Large intestine (tissue), 12 donors: ENCODE measurements around the gene ATXN7L3. TPM values are rescaled to one million over a fixed set of nuclear protein-coding genes. Genes with fewer than 3 reads are reported as not detected.
A peak's percentile ranks its signal among the peaks of the same experiment; 100 is the strongest.
"Not testable (repeated sequence)": the region's sequence is repeated elsewhere in the genome, so short reads cannot be mapped to it uniquely, and the experiment has no call there.

Experiments
- DNase-seq, 2 donors: peaks; one replicate each; pipeline versions ENCODE4 v3.0.0 to v3.0.0-alpha.2; 2013
- H3K27ac ChIP-seq: one replicate; pipeline ENCODE4 v1.5.1; 2013; ENCODE audit warnings: low read length
- H3K27me3 ChIP-seq: 2 replicates; pipeline ENCODE4 v1.6.1; 2013; ENCODE audit warnings: low read length; ENCODE audit not compliant: control insufficient read depth, insufficient read depth
- H3K36me3 ChIP-seq: 2 replicates; pipeline ENCODE4 v1.6.1; 2013; ENCODE audit warnings: low read length; ENCODE audit not compliant: control insufficient read depth, insufficient read depth
- H3K4me1 ChIP-seq: one replicate; pipeline ENCODE4 v1.6.1; 2013; ENCODE audit warnings: low read length; ENCODE audit not compliant: control insufficient read depth, insufficient read depth
- H3K4me3 ChIP-seq: one replicate; pipeline ENCODE4 v1.5.1; 2013; ENCODE audit warnings: low read length
- H3K9me3 ChIP-seq: one replicate; pipeline ENCODE4 v1.6.1; 2013; ENCODE audit warnings: mild to moderate bottlenecking, low read depth, low read length, moderate library complexity; ENCODE audit not compliant: control insufficient read depth
- WGBS: methylation state at CpG from one replicate; pipeline ENCODE4 v1.1.5; 2013; ENCODE audit warnings: low lambda C conversion rate; ENCODE audit not compliant: insufficient coverage; 5-methylcytosine and 5-hydroxymethylcytosine counted together
- long read RNA-seq, 11 donors: transcript quantifications; one replicate each; lab custom pipeline, GENCODE V29; 2026
- polyA plus RNA-seq: library from polyadenylated mRNA; unstranded; fragments of 120-200 nt; gene quantifications from one replicate; pipeline ENCODE4 v1.2.1, GENCODE V29; 2013

The ATXN7L3 gene, protein sequence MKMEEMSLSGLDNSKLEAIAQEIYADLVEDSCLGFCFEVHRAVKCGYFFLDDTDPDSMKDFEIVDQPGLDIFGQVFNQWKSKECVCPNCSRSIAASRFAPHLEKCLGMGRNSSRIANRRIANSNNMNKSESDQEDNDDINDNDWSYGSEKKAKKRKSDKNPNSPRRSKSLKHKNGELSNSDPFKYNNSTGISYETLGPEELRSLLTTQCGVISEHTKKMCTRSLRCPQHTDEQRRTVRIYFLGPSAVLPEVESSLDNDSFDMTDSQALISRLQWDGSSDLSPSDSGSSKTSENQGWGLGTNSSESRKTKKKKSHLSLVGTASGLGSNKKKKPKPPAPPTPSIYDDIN
- 47.8 TPM for polyA plus RNA-seq
- long read RNA-seq, donor 1, partial matches to known transcripts: 0 of 1 reads
- long read RNA-seq, donor 1, other reads (novel, unspliced or antisense): 0 of 1 reads
- long read RNA-seq, donor 2, partial matches to known transcripts: 0 of 4 reads
- long read RNA-seq, donor 2, other reads (novel, unspliced or antisense): 0 of 4 reads
- long read RNA-seq, donor 3: 0 reads
- long read RNA-seq, donor 4: 0 reads
- long read RNA-seq, donor 5: 0 reads
- long read RNA-seq, donor 6, partial matches to known transcripts: 0 of 4 reads
- long read RNA-seq, donor 6, other reads (novel, unspliced or antisense): 0 of 4 reads
- long read RNA-seq, donor 7, partial matches to known transcripts: 0 of 1 reads
- long read RNA-seq, donor 7, other reads (novel, unspliced or antisense): 0 of 1 reads
- long read RNA-seq, donor 8, partial matches to known transcripts: 0 of 1 reads
- long read RNA-seq, donor 8, other reads (novel, unspliced or antisense): 0 of 1 reads
- long read RNA-seq, donor 9, partial matches to known transcripts: 0 of 1 reads
- long read RNA-seq, donor 9, other reads (novel, unspliced or antisense): 0 of 1 reads
- long read RNA-seq, donor 10, partial matches to known transcripts: 0 of 3 reads
- long read RNA-seq, donor 10, other reads (novel, unspliced or antisense): 0 of 3 reads
- long read RNA-seq, donor 11: 0 reads

DNA sequence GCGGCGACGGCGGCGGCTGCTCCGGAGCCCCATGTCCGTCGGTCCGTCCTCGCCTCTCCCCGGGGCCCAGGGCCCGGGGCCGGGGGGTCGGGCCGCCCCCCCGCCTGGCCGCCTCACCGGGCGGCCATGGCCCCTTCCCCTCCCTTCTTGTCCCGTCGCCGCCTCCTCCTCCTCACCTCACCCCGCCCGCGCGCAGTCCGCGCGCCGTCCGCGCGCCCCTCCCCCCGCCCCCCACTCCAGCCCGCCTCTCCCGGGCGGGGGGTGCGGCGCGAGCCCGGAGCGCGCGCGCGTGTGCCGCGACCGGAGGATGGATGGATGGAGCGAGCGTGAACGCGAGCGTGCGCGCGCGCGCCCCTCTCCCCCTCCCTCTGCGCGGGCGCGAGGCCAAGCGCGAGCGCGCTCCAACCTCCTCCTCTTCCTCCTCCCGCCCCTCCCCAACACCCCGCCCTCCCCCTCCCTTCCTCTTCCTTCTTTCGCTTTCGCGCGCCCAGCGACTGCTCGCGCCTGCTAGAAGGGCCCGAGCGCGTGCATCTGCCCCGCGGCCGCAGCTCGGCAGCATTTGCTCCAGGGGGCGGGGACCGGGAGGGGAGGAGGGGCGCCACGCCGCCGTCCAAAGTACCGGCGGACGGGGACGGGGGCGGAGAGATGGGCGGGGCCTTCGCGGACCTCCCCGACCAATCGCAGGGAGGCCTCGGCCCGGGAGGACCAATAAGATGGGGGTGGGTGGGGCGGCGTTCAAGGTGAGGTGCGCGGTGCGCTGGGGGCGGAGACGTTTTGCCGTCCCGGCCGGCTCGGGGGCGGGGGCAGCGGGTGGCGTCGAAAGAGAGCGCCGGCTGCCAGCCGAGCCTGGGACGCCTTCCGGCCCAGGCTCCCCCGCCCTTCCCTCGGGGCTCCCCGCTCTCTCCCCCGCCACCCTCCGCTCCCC, at the start of gene ATXN7L3:
Gene ATXN7L3 (minus strand): TSS at position 332 of the 925 bp plus-strand sequence. CDS start 1,814 bp downstream, outside the sequence.
- WGBS: no CpG with 5 or more reads among the region's 126 CpGs
- Histone ChIP-seq H3K27ac (peak within 1 kb of the TSS; percentile 98), H3K4me1 (peaks cover 24% of the 10 kb centered on the region), H3K4me3 (peak within 1 kb of the TSS; percentile 93), H3K9me3 (no peaks in the 10 kb centered on the region), H3K36me3 (peaks cover 28% of the 10 kb centered on the region), H3K27me3 (no peaks in the 10 kb centered on the region)
- DNase-seq: peak; percentile 99

DNA sequence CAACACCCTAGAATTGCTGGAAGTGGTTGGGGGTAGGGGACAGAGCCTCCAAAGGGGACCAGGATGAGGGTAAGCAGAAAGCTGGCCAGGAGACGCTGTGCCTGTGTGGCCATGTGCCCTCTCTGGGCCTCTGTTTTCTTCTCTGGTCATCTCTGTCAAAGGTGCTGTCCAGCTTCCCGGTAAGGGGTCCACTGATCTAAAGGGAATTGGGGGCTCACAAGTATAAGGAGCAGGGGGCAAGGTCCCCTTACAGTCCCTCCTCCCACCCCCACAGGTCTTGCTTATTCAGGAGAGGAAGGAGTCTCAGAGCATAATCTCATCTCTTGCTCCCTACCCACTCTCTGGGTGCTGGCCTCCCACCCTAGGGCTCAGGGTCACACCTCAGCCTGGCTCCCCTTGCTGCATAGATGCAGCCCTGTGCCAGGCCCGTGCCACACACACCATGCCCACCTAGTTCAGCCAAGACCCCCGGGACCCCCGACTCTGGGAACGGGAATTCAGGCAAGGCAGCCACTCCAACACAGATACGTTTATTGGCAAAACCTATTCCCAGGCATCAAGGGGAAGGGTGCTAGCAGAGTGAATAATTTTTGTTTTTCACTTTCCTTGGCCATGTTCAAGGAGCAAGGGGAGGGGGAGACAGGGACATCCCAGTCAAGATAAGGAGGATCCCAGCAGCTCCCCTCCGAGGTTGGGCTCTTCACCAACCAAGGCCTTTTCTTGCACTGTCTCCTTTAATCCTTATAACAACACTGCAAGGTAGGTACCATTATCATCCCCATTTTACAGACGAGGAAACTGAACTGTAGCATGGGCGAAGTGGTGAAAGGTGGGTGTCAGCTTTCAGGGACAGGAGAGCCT, 48.4 kb upstream of the ATXN7L3 start:
- no CpG with 5 or more reads among the region's 10 CpGs for WGBS
- no peak for DNase-seq
- Histone ChIP-seq H3K4me1 (peaks cover 5% of the 10 kb centered on the region), H3K36me3 (no peaks in the 10 kb centered on the region), H3K27me3 (no peaks in the 10 kb centered on the region), H3K9me3 (no peaks in the 10 kb centered on the region), H3K4me3 (no peak overlapping the region), H3K27ac (no peak overlapping the region)

DNA sequence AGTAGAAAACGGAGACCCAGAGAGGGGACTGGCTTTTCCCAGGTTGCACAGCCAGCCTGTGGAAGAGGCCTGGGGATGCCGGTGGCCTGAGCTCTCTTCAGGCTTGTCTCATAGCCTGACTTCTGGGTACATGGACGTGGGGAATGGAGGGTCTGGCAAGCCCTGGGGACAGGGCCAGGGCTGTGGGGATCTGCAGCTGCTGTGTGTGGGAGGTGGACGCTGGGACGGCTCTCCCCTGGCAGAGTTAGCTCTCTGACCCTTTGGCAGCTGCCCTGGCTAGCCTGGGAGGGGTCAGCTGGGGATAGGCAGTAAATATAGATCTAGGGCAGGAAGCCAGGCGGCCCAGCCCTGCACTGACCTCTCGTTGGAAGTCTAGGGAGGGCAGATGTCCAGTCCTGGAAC, 47.8 kb upstream of the ATXN7L3 start:
- no peak for DNase-seq
- Histone ChIP-seq H3K27me3 (no peaks in the 10 kb centered on the region), H3K27ac (no peak overlapping the region), H3K36me3 (no peaks in the 10 kb centered on the region), H3K4me1 (peaks cover 5% of the 10 kb centered on the region), H3K4me3 (no peak overlapping the region), H3K9me3 (no peaks in the 10 kb centered on the region)
- no CpG with 5 or more reads among the region's 7 CpGs for WGBS

- H3K27ac ChIP-seq: no peak overlapping the region
- DNase-seq: no peak
- WGBS: 100% methylated on average over 1 of the region's 6 CpGs
- H3K27me3 ChIP-seq: peaks cover 5% of the 10 kb centered on the region
- no peaks in the 10 kb centered on the region for H3K9me3 ChIP-seq
- H3K36me3 ChIP-seq: no peaks in the 10 kb centered on the region
- H3K4me1 ChIP-seq: peaks cover 2% of the 10 kb centered on the region
- no peak overlapping the region for H3K4me3 ChIP-seq
Measured at GRCh38 chr17:44241106-44241624, 41.5 kb upstream of the ATXN7L3 start.

GRCh38 chr17:44237886-44238285, 38.2 kb upstream of the ATXN7L3 start:
- H3K4me1 ChIP-seq, H3K4me3 ChIP-seq, H3K27me3 ChIP-seq, DNase-seq, H3K36me3 ChIP-seq, H3K9me3 ChIP-seq, H3K27ac ChIP-seq: not testable (repeated sequence)
- no CpG with 5 or more reads among the region's 28 CpGs for WGBS

GRCh38 chr17:44236444-44236991, 36.8 kb upstream of the ATXN7L3 start:
- no peaks in the 10 kb centered on the region for H3K9me3 ChIP-seq
- no peaks in the 10 kb centered on the region for H3K4me1 ChIP-seq
- no peaks in the 10 kb centered on the region for H3K36me3 ChIP-seq
- H3K27me3 ChIP-seq: peaks cover 5% of the 10 kb centered on the region
- no CpG with 5 or more reads among the region's 5 CpGs for WGBS
- H3K27ac ChIP-seq: no peak overlapping the region
- H3K4me3 ChIP-seq: no peak overlapping the region
- DNase-seq: no peak

DNA sequence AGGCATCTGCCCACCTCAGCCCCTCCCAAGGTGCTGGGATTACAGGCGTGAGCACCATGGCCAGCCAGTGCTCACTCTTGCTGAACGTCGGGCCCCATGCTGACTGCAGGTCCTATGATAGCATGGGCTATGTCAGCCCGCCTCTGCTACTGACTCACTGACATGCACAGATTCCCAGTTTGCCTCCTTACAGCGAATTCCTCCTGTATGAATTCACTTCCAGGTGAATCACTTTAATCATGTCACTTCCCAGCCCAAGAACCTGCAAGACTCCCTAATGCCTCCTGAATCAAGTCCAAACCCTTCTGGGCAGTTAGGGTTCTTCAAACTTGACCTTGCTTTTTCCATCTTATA, 35.9 kb upstream of the ATXN7L3 start:
- Histone ChIP-seq H3K27me3 (peaks cover 5% of the 10 kb centered on the region), H3K4me3 (no peak overlapping the region), H3K9me3 (no peaks in the 10 kb centered on the region), H3K4me1 (no peaks in the 10 kb centered on the region), H3K36me3 (no peaks in the 10 kb centered on the region), H3K27ac (no peak overlapping the region)
- no peak for DNase-seq
- WGBS: no CpG with 5 or more reads among the region's 5 CpGs

- Histone ChIP-seq H3K9me3 (no peaks in the 10 kb centered on the region), H3K4me1 (no peaks in the 10 kb centered on the region), H3K36me3 (no peaks in the 10 kb centered on the region), H3K4me3 (no peak overlapping the region), H3K27ac (no peak overlapping the region), H3K27me3 (peaks cover 5% of the 10 kb centered on the region)
- no CpG with 5 or more reads among the region's 5 CpGs for WGBS
- DNase-seq: no peak
Measured at GRCh38 chr17:44233582-44233981, 33.9 kb upstream of the ATXN7L3 start.

GRCh38 chr17:44232061-44232460, 32.4 kb upstream of the ATXN7L3 start:
- H3K27me3 ChIP-seq: peaks cover 5% of the 10 kb centered on the region
- no peaks in the 10 kb centered on the region for H3K4me1 ChIP-seq
- H3K36me3 ChIP-seq: no peaks in the 10 kb centered on the region
- no peak overlapping the region for H3K27ac ChIP-seq
- WGBS: 57% methylated on average over 1 of the region's 7 CpGs
- no peak overlapping the region for H3K4me3 ChIP-seq
- no peak for DNase-seq
- H3K9me3 ChIP-seq: no peaks in the 10 kb centered on the region
